ENCODE measurements around the gene ADAMTS2.

Gene ADAMTS2

GRCh38 chr5:179315356-179315890 lies 29.8 kb downstream of the ADAMTS2 start:
- TF ChIP-seq POLR2AphosphoS5 (IDR thresholded peaks at IDR 0.05; ENCODE audit: low read depth, low read length) (no peak), SPI1 (IDR thresholded peaks at IDR 0.05; ENCODE audit: low read depth, low read length) (no peak), POLR2A (IDR thresholded peaks at IDR 0.05; ENCODE audit: low read depth, low read length) (no peak), TAF1 (IDR thresholded peaks at IDR 0.05; ENCODE audit: low read depth, low read length) (no peak), POU2F2 (IDR thresholded peaks at IDR 0.05; ENCODE audit: low read depth, low read length) (no peak), PAX5 (IDR thresholded peaks at IDR 0.05; ENCODE audit: insufficient read depth, low read length, severe bottlenecking) (no peak)
- DNase-seq (ENCODE audit: insufficient read length, low spot score) (no peak), FAIRE-seq (no peak)

- TF ChIP-seq POLR2A (IDR thresholded peaks at IDR 0.05; ENCODE audit: low read depth, low read length) (no peak), POU2F2 (IDR thresholded peaks at IDR 0.05; ENCODE audit: low read depth, low read length) (no peak), TAF1 (IDR thresholded peaks at IDR 0.05; ENCODE audit: low read depth, low read length) (no peak), POLR2AphosphoS5 (IDR thresholded peaks at IDR 0.05; ENCODE audit: low read depth, low read length) (no peak), PAX5 (IDR thresholded peaks at IDR 0.05; ENCODE audit: insufficient read depth, low read length, severe bottlenecking) (no peak), SPI1 (IDR thresholded peaks at IDR 0.05; ENCODE audit: low read depth, low read length) (no peak)
- no peak for FAIRE-seq
- no peak for DNase-seq (ENCODE audit: insufficient read length, low spot score)
Observed at GRCh38 chr5:179314606-179315355, 30.5 kb downstream of the ADAMTS2 start.

GRCh38 chr5:179313849-179314521 lies 31.3 kb downstream of the ADAMTS2 start:
- TF ChIP-seq POLR2AphosphoS5 (IDR thresholded peaks at IDR 0.05; ENCODE audit: low read depth, low read length) (no peak), TAF1 (IDR thresholded peaks at IDR 0.05; ENCODE audit: low read depth, low read length) (no peak), PAX5 (IDR thresholded peaks at IDR 0.05; ENCODE audit: insufficient read depth, low read length, severe bottlenecking) (no peak), SPI1 (IDR thresholded peaks at IDR 0.05; ENCODE audit: low read depth, low read length) (no peak), POLR2A (IDR thresholded peaks at IDR 0.05; ENCODE audit: low read depth, low read length) (no peak), POU2F2 (IDR thresholded peaks at IDR 0.05; ENCODE audit: low read depth, low read length) (no peak)
- no peak for FAIRE-seq
- no peak for DNase-seq (ENCODE audit: insufficient read length, low spot score)

DNA sequence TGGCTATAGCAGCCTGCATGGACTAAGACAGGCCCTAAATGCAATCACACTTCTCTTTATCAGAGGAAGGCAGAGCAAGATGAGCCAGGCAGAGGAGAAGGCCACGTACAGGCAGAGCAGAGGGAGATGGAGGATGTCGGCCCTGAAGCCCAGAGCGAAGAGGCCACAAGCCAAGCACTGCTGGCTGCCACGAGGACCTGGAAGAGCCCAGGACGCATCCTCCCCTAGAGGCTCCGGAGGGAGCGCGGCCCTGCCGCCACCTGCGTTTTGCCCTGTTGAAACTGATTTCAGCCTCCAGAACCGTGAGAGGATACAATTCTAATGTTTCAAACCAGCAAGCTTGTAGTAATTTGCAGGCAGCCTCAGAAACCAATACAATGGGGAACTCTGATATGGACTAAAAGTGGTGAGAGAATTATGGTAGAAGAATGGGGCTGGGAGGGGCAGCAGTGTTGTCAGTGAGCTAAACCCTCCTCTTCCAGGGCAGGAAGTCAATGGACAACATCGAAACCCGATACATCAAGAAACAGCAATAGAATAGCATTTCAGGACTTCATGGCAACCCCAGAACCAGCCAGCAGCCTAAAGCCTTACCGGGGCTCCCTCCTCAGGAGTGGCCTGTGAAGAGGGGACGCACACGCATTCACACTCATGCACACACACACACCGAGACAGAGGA lies 32.6 kb downstream of the ADAMTS2 start:
- FAIRE-seq, result no peak
- DNase-seq (ENCODE audit: insufficient read length, low spot score), result no peak
- TF ChIP-seq POU2F2 (IDR thresholded peaks at IDR 0.05; ENCODE audit: low read depth, low read length) (no peak), POLR2AphosphoS5 (IDR thresholded peaks at IDR 0.05; ENCODE audit: low read depth, low read length) (no peak), PAX5 (IDR thresholded peaks at IDR 0.05; ENCODE audit: insufficient read depth, low read length, severe bottlenecking) (no peak), SPI1 (IDR thresholded peaks at IDR 0.05; ENCODE audit: low read depth, low read length) (no peak), POLR2A (IDR thresholded peaks at IDR 0.05; ENCODE audit: low read depth, low read length) (no peak), TAF1 (IDR thresholded peaks at IDR 0.05; ENCODE audit: low read depth, low read length) (no peak)

- FAIRE-seq, result no peak
- DNase-seq (ENCODE audit: insufficient read length, low spot score), result no peak
- TF ChIP-seq TAF1 (IDR thresholded peaks at IDR 0.05; ENCODE audit: low read depth, low read length) (no peak), POU2F2 (IDR thresholded peaks at IDR 0.05; ENCODE audit: low read depth, low read length) (no peak), PAX5 (IDR thresholded peaks at IDR 0.05; ENCODE audit: insufficient read depth, low read length, severe bottlenecking) (no peak), POLR2AphosphoS5 (IDR thresholded peaks at IDR 0.05; ENCODE audit: low read depth, low read length) (no peak), POLR2A (IDR thresholded peaks at IDR 0.05; ENCODE audit: low read depth, low read length) (no peak), SPI1 (IDR thresholded peaks at IDR 0.05; ENCODE audit: low read depth, low read length) (no peak)
Observed at GRCh38 chr5:179311581-179311980, 33.7 kb downstream of the ADAMTS2 start.

GRCh38 chr5:179311091-179311470 lies 34.2 kb downstream of the ADAMTS2 start:
- FAIRE-seq (no peak), DNase-seq (ENCODE audit: insufficient read length, low spot score) (no peak)
- TF ChIP-seq PAX5 (IDR thresholded peaks at IDR 0.05; ENCODE audit: insufficient read depth, low read length, severe bottlenecking) (no peak), POLR2A (IDR thresholded peaks at IDR 0.05; ENCODE audit: low read depth, low read length) (no peak), POU2F2 (IDR thresholded peaks at IDR 0.05; ENCODE audit: low read depth, low read length) (no peak), SPI1 (IDR thresholded peaks at IDR 0.05; ENCODE audit: low read depth, low read length) (no peak), TAF1 (IDR thresholded peaks at IDR 0.05; ENCODE audit: low read depth, low read length) (no peak), POLR2AphosphoS5 (IDR thresholded peaks at IDR 0.05; ENCODE audit: low read depth, low read length) (no peak)

DNA sequence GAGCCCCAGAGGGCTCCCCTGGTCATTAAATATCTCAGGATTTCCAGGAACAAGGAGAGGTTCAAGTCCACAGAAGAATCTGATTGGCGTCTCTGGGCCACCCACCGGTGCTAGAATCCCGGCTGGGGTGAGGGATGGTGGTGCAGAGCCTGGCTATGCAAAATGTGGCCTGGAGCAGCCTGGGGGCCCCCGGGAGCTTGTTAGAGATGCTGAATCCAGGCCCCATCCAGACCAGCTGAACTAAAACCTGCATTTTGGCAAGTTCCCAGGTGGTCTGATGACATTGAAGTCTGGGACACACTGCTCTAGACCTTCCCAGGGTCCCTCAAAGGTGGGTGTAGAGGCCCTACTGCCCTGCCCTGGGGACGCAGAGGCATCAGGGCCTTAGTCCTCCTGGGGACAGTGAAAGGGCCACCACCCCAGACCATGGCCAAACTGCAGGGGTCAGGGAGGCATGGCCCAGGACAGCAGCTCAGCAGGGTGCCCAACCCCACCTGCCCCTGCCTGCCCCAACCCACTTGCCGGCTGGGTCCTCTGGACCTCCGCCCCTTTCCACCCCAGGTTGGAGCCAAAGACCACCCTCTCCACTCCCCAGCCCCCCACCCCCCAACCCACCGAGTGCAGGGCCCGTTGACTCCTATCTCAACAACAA lies 34.7 kb downstream of the ADAMTS2 start:
- DNase-seq (ENCODE audit: insufficient read length, low spot score) (no peak), FAIRE-seq (no peak)
- TF ChIP-seq POLR2A (IDR thresholded peaks at IDR 0.05; ENCODE audit: low read depth, low read length) (no peak), TAF1 (IDR thresholded peaks at IDR 0.05; ENCODE audit: low read depth, low read length) (no peak), SPI1 (IDR thresholded peaks at IDR 0.05; ENCODE audit: low read depth, low read length) (no peak), POLR2AphosphoS5 (IDR thresholded peaks at IDR 0.05; ENCODE audit: low read depth, low read length) (no peak), POU2F2 (IDR thresholded peaks at IDR 0.05; ENCODE audit: low read depth, low read length) (no peak), PAX5 (IDR thresholded peaks at IDR 0.05; ENCODE audit: insufficient read depth, low read length, severe bottlenecking) (no peak)

GRCh38 chr5:179309751-179310320 lies 35.4 kb downstream of the ADAMTS2 start:
- DNase-seq (ENCODE audit: insufficient read length, low spot score) (no peak), FAIRE-seq (no peak)
- no peak for TF ChIP-seq SPI1 (IDR thresholded peaks at IDR 0.05; ENCODE audit: low read depth, low read length)
- no peak for TF ChIP-seq TAF1 (IDR thresholded peaks at IDR 0.05; ENCODE audit: low read depth, low read length)
- TF ChIP-seq POLR2AphosphoS5 (IDR thresholded peaks at IDR 0.05; ENCODE audit: low read depth, low read length), result no peak
- no peak for TF ChIP-seq POLR2A (IDR thresholded peaks at IDR 0.05; ENCODE audit: low read depth, low read length)
- no peak for TF ChIP-seq PAX5 (IDR thresholded peaks at IDR 0.05; ENCODE audit: insufficient read depth, low read length, severe bottlenecking)
- TF ChIP-seq POU2F2 (IDR thresholded peaks at IDR 0.05; ENCODE audit: low read depth, low read length), result no peak

Measured in GM12891 (cell line).